ENCODE data around the gene MAN2A1.

Gene MAN2A1

GRCh38 chr5:109868737-109869136, 179.0 kb downstream of the MAN2A1 start:
- TF ChIP-seq ZNF8 (CRISPR knock-in tag; IDR thresholded peaks at IDR 0.05): no peak
- TF ChIP-seq ZFP30 (CRISPR knock-in tag; IDR thresholded peaks at IDR 0.05): no peak
- no peak for TF ChIP-seq ZFP3 (CRISPR knock-in tag; IDR thresholded peaks at IDR 0.05)
- no peak for TF ChIP-seq POU6F1 (CRISPR knock-in tag; IDR thresholded peaks at IDR 0.05; ENCODE audit: borderline replicate concordance, low read depth)
- no peak for TF ChIP-seq GLIS3 (CRISPR knock-in tag; IDR thresholded peaks at IDR 0.05)
- TF ChIP-seq ESRRG (CRISPR knock-in tag; IDR thresholded peaks at IDR 0.05): no peak
- no peak for TF ChIP-seq ZNF70 (CRISPR knock-in tag; IDR thresholded peaks at IDR 0.05)

GRCh38 chr5:109873687-109874086, 184.0 kb downstream of the MAN2A1 start:
- TF ChIP-seq RARB (CRISPR knock-in tag; IDR thresholded peaks at IDR 0.05) (no peak), ZNF8 (CRISPR knock-in tag; IDR thresholded peaks at IDR 0.05) (no peak), TSHZ2 (CRISPR knock-in tag; IDR thresholded peaks at IDR 0.05) (no peak), PATZ1 (CRISPR knock-in tag; IDR thresholded peaks at IDR 0.05; ENCODE audit: borderline replicate concordance) (no peak), ESRRG (CRISPR knock-in tag; IDR thresholded peaks at IDR 0.05) (no peak), ZC3H10 (CRISPR knock-in tag; IDR thresholded peaks at IDR 0.05) (no peak), CSDC2 (CRISPR knock-in tag; IDR thresholded peaks at IDR 0.05) (no peak), ARNTL (CRISPR knock-in tag; IDR thresholded peaks at IDR 0.05; ENCODE audit: borderline replicate concordance, low read depth) (no peak), ZNF565 (CRISPR knock-in tag; conservative IDR thresholded peaks at IDR 0.05; ENCODE audit: low read depth) (no peak), TOX (CRISPR knock-in tag; IDR thresholded peaks at IDR 0.05; ENCODE audit: borderline replicate concordance) (no peak)
- no peak for ATAC-seq

More at GRCh38 chr5:109868737-109869136, 179.0 kb downstream of the MAN2A1 start:
- ATAC-seq: no peak

GRCh38 chr5:109874108-109874507, 184.4 kb downstream of the MAN2A1 start:
- TF ChIP-seq PPARA (CRISPR knock-in tag; IDR thresholded peaks at IDR 0.05; ENCODE audit: borderline replicate concordance): no peak
- no peak for TF ChIP-seq TOX (CRISPR knock-in tag; IDR thresholded peaks at IDR 0.05; ENCODE audit: borderline replicate concordance)
- no peak for TF ChIP-seq SNAI2 (CRISPR knock-in tag; IDR thresholded peaks at IDR 0.05)
- no peak for TF ChIP-seq TSHZ2 (CRISPR knock-in tag; IDR thresholded peaks at IDR 0.05)
- no peak for TF ChIP-seq RARB (CRISPR knock-in tag; IDR thresholded peaks at IDR 0.05)
- TF ChIP-seq ESRRG (CRISPR knock-in tag; IDR thresholded peaks at IDR 0.05): no peak
- no peak for TF ChIP-seq POU6F1 (CRISPR knock-in tag; IDR thresholded peaks at IDR 0.05; ENCODE audit: borderline replicate concordance, low read depth)
- TF ChIP-seq PATZ1 (CRISPR knock-in tag; IDR thresholded peaks at IDR 0.05; ENCODE audit: borderline replicate concordance): no peak
- ATAC-seq: no peak
